DMS53 treated with DMSO at 0.1 percent for 48 hours (cell line): ENCODE measurements around the gene THSD7A.

Source experiments
- DNase-seq: peaks from one replicate; lab custom pipeline; 2025; ENCODE audit not compliant: unreplicated experiment; lab: John Stamatoyannopoulos, UW

The THSD7A gene

DNA sequence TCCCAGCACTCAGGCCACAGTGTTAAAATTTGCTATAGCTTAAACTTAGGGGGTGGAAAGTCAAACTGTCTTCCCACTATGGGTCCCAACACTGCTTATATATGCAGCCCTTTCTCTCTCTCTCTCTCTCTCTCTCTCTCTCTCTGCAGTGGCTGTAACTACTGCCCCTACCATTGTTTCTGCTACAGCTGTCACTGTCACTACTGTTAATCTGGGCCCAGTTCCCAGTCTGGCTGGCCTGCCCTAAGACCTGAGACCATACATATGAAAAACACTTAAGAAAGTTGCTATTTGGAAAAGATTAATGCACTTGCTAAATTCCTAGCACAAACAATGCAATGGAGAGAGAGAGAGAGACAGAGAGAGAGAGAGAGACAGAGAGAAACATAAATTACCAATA lies 78.6 kb downstream of the THSD7A start:
- DNase-seq: no peak

DNA sequence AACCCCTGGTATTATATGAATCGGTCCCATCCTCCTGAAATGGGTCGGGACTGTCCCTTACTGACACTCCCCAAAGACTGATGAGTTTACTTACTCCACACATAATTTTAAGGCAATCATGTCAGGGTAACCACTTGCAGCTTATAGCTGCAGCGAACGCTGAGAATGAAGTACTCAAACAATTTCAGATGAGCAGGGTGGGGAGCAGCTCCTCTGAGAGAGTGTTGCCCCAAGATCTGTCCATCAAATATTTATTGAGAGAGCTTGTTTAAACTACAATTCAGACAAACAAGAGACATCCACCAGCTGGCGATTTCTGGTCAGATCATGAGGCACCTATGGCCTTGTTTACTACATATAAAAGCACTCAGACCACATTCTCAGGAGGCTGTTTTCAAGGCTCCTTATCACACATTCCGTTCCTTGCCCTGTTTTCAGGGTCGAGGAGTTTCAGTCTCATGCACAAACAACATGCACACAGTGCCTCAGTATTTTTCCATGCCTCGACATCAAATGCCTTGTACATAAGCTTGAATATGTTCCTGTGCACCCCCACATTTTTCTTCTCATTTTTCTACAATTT lies 80.1 kb downstream of the THSD7A start:
- DNase-seq: no peak

DNA sequence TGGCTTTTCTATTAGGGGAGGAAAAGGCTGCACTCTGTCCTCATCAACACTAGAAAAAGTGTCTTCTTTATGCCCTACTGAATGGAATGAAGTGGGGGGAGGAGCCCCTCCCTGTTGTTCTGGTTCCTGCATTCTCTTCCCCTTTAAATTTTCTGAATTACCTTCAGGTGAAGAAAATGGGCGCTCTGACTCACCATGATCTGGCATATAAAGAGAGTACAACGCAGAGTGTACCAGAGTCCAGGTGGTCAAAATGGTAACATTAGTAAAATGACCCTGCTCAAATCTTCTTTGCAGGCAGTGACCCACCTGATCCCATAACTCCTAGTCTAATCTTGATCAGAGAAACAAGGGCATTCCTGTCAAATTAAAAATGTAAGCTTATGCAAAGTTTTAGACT lies 80.7 kb downstream of the THSD7A start:
- DNase-seq: no peak

DNA sequence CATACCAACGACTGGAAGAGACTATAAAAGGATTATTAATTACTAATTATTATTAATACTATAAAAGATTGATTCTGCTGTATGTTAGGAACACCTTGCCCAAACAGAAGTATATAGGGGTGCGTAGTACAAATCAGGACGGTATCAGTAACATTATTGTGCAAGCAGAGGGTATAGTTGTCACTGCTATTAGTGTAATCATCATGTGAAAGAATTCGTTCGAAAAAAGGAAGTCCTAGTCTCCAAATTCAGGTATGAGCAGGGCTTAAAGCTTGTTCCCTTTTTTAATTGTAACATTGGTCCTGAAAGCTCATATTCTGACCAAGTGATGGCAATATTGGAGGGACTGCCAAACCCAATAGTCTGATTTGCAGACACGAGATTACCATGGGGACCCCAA lies 81.8 kb downstream of the THSD7A start:
- no peak for DNase-seq

DNA sequence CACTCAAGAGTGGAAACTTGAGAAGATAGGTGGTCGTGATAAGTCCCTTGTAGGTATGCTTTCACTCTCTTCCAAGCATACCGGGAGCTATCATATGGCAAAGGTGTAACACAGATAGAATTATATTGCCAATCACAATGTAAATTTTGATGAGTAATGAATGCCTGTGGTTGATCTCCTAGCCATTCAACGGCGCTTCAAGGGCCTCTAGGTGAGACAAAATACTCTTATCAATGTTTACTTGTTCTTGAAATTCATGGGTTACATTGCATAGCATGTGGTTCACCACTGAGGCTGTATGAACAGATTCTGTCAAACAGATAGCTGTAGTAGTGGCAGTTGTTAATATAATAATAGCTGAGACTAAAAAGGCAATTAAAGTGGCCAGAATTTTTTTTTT lies 82.4 kb downstream of the THSD7A start:
- DNase-seq: peak; percentile 13

DNA sequence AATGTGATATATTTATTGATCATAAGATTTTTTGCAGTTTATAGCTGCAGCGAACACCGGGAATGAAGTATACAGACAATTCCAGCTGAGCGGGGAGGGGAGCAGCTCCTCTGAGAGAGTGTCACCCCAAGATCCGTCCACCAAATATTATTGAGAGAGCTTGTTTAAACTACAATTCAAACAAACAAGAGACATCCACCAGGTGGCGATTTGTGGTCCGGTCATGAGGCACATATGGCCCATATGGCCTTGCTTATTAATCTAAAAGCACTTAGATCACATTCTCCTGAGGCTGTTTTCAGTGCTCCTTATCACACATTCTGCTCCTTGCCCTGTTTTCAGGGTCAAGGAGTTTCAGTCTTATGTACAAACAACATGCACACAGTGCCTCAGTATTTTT lies 83.1 kb downstream of the THSD7A start:
- DNase-seq: no peak

DNA sequence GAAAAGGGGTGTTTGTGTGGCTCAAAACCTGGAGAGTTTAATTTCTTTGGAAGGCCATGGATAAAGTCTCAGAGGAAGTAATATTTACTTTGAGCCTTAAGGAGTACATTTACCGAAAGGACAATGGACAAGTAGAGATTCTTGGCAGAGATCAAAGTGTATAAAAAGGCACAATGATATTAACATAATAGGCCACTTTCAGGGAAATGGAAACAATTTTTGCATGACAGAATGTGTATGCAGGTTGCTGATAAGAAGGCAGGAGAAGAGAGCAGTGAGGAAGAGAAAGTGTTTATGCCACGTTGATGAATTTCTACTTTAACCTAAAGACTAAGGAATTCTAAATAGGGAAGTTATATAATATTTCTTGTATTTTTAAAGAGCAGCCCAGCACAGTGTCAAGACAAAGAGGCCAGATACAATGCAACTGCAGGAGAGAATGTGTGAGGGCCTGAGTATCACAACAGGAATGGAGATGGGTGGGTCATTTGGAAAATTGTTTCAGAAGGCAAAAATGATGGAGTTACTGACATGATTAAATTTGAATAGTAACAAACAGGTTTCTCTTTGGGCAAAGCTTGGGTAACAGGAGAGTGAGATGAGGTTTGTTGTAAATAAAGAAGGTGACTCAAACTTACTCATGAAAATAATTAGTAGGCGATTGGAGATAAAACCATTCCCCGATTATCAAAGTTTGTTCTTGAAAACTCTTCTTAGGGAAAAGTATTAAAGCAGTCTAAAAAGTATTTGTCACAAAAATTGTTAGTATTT lies 84.1 kb downstream of the THSD7A start:
- DNase-seq: no peak

DNA sequence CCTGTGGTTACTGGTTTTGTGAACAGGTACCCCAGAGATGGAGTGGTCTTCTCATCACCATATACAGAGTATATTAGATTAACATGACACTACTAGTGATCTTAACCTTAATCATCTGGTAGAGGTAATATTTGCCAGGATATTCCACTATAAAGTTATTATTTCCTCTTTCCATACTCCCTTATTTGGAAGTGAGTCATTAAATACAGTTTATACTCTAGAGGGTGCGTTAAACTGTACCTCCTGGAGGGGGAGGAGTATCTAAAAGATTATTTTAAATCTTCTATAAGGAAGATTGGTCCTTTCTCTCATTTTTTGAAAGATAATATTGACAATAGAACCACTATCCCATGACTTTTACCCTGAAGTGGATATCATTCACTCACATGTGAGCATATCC lies 85.4 kb downstream of the THSD7A start:
- no peak for DNase-seq

DNA sequence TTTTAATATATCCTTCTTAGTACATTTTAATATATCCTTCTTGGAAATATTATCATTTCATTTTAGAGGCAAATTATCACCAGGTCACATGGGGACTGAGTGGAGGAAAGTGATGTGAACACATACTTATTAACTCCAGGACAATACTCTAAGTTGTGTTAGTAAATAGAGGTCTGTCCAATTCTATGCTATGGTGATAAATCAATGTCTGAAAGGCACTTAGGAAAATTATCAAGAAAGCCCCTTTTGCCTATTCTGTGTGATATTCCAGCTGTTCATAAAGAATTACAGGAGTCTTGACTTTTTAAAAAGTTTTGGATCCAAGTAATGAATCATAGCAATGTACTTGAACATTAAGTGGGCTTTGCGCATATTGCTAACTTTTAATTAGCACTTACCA lies 88.5 kb downstream of the THSD7A start:
- no peak for DNase-seq

DNA sequence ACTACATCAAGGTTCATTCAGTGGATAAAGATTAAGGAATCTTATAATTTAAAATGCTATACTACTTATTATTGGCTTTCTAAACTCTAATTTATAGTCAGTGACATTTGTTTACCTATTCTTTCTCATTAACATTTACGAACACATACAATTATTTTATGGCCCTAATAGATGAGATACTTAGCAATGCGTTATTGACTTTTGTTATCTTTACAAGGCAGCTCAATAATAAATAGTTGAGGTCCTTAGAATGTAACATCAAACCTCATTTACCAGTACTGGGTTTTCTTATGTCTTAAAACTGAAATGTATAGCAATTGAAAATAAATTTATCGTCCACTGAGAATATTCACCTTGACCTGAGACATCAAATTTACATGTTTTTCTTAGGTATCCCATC lies 89.0 kb downstream of the THSD7A start:
- no peak for DNase-seq

DNA sequence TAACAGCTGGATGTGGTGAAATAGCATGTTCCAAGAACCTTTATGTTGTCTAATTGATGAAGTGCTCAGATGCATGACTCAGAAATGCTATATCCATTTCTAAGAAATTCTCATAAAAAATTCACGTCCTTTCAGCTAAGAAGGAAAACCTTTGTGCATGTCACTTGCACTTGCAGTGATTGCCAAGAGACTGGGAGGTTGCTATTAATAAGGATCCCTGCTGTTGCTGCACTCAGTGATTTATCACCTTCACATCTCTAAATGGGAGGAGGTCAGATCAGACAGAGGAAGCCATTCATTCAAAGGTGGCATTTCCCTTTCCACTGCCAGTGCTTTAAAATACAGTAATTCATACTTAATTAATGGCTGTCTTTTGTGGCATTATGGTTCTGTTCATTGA lies 89.5 kb downstream of the THSD7A start:
- DNase-seq: no peak

DNA sequence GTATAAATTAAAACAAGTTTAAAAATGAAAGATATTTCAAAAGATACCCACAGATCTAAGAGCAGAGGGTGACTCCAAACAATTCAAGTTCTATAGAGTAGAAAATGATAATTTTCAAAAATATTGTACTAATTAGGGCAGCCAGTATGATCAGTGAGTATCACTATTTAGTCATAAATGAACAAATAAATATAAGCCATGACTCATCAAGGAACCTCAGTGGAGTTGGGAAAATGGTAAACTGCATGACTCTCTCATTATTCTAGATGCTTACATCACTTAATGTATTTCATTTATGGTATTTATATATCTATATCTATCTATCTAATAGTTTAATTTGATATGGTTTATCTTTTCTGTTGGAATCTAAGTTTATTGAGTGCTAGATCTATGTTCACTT lies 94.3 kb downstream of the THSD7A start:
- DNase-seq: peak; percentile 26

DNA sequence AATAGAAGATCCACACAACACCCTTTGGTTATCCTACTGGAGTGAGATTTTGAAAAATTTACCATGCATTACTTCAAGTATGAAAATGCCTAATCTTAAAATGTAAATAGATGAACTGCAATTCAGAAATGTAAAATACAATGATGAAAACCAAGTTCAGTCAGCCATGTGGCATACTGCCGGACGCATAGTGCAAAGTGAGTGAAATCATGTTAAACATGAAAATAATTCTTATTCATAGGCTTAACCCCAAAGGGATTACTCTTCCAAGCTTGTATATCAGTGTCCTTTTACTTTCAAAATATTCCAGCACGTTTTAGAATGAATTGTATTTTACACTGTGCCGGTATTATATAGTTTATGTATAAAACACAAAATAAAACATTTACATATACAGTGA lies 99.8 kb downstream of the THSD7A start:
- DNase-seq: no peak

DNA sequence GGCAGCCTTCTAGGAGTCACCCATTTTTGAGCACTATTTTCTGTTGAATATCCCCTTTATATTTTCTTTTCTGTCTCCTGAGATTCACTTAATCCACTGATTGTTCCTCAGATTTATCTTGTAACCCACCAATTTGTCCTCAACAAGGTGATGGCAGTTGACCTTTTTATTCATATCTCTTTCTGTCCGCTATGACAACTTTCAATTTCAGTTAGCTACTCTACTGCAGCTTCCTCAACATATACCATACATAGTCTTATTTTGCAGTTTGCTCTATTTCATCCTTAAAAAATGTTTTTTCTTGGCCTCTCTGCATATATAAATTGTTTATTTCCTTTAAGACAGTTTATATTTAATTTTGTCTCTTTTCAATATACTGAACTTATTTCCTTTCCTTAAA lies 101.3 kb downstream of the THSD7A start:
- DNase-seq: no peak

DNA sequence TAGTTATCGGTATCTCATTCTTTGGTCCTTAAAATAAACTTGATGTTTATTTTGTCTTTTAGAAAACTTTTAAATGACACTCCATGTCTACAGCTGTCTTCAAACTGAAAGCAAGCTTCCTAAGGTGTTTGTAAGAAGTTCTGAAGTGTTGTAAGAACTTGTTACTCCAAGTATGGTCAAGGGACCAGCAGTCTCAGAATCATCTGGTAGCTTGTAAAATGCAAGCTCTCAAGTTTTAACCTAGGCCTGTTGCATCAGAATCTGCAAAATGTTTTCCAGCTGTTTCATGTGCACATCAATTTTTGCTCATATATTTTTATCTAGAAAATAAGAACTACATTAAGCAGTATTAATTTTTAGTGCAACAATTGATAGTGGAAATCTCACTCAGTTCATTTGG lies 104.1 kb downstream of the THSD7A start:
- DNase-seq: no peak

DNA sequence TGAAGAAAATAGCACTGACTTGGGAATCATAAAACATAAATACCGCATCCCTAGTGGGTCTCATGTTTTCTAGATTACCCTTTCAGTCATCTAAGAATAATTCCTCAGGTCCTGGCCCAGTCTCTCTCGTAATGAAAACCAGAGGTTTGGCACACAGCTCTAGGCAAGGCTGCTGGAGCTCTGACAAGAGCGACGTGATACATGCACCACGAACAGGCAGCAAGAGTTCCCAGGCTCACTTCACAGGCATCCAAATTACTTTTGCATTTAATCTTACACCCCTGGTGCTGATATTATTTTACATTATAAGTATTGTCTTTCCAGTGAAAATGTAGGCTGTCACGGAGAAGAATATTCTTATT lies 105.2 kb downstream of the THSD7A start:
- no peak for DNase-seq

DNA sequence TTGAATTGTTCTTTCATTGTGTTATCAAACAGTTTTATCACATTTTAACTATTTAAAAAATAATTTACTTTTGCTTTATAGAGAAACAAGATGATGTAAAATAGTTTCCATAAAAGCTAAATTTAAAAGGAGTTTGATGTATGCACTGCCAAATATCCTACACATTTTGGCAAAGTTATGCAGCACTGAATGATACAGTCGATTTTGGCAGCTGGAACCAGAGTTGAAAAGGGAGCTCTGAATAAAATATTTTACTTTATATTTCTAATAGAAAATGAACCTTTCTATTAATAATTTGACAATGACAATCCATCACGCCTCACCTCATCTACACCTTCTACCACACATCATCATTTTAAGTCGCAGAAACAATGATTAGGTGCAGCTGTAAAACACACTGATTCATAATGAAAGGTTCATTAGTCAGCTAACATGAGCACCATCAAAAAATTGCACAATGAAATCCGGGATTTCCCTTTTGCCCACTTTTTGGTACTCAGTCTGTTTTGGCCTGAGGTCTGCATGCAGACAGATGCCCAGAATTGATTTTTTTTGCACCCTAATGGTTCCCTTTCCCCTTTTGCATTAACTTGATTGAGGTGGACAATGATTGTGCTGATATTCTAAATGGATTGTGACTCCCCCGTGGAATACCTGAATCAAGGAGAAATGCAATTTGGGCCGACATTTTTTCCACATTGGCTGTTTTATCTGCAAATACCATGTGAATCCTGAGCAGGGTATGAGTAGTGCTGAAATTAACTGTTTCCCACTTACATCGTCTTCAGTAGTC lies 105.8 kb downstream of the THSD7A start:
- no peak for DNase-seq

DNA sequence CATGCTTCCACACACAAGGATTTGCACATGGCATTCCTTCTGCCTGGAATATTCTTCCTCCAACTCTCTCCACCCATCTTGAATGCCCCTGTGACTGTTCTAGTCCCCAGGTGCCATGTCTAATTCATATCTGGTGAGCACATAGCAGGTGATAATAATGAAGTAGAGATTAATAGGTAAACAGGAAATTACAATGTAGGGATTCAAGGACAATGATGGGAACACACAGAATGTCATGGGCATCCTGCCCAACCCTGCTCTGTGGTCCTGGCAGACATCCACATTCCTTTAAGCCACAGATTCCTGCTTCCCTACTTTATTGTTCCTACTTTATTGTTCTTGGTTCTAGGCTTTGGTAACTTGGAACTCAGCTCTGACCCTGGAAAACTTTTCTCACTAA lies 115.8 kb downstream of the THSD7A start:
- peak; percentile 7 for DNase-seq

DNA sequence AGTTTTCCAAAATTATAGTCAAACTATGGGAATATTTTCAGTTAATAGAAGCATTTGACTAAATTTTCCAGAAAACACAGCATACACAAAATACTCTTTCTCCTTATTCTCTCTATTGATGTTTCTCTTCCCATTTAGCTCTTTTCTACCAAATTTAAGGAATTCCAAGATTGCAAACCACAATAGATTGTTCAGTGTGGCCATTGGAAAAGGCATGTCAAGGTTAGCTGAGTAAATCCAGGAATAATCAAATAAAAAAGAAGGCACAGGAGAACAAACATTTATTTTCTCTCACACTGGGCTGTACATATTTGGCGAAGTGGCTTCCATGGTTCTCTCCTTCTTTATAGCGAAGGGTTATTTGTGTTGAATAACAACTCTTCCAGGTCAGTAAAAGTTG lies 117.3 kb downstream of the THSD7A start:
- DNase-seq: no peak

DNA sequence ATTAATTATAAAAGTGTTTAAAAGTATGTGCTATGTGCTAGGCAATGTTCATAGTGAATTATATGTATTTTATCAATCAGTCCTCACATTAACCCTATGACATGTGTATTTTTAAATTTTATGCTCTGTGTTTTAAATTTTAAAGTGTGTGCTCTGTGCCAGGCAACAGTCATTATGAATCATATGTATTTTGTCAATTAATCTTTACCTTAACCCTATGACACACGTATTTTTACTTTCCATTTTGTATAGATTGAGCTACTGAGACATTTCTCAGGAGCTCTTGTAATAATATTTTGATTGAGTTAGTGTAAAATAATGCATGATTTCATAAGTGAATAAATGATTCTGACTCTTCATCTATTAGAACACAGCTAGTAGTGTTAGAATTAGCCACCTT lies 117.8 kb downstream of the THSD7A start:
- no peak for DNase-seq

DNA sequence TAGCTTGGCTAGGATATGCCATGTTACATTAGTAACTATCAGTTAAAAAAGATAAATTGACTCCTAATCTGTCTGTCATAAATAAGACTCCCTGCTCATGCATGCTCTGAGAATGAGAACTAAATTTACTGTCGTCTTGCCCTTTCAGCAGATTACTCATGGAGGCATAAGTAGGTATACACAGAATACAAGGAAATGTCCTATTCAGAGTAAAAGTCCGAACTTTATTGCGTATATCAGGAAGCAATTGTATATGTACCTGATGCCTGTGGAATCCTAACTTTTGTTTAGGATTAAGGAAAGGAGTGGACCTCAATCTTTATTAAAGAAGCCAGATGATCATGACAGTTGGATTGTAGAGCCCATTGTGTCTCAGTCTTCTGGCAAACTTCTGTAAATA lies 118.6 kb downstream of the THSD7A start:
- DNase-seq: no peak

DNA sequence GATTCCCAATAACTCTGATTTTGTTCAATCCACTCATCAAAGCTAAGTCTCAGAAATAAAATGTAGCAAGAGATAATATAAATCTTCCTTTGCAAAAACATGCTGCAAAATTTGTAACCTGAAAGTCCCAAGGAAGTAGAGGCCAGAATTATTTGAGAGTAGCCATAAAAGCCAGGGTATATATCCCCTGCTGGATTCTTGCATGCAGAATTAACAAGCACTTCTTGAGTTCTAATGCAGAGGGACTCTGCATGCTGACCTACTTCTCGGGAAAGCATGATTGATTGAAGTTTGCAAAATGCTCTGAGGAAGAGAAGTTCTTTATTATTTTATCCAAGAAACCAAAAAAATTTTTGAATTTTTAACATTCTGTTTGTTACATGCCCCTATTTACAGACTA lies 121.6 kb downstream of the THSD7A start:
- no peak for DNase-seq
